H1 (cell line): ENCODE results near the gene DAB2IP.

ENCODE experiments used
- HDAC2 ChIP-seq, 2 experiments: fragments of 300-600 bp in 1 of 2; sonication (generic) in 1 of 2; IDR thresholded peaks; 2 replicates each; pipeline ENCODE4 v1.6.1; 2011 to 2012; ENCODE audit warnings: low read depth in 2 of 2, low read length in 2 of 2, mild to moderate bottlenecking in 2 of 2, moderate library complexity in 2 of 2, borderline replicate concordance in 1 of 2, inconsistent platforms in 1 of 2
- POLR2A ChIP-seq, 2 experiments: IDR thresholded peaks; 1 replicate in 1 of 2; 2 replicates in 1 of 2; pipeline ENCODE4 v1.6.1; 2011; ENCODE audit warnings: low read depth in 2 of 2, low read length in 2 of 2, mild to moderate bottlenecking in 2 of 2; ENCODE audit errors: control extremely low read depth in 1 of 2
- TF ChIP-seq, protein P1 (sequence below), 3 experiments: IDR thresholded peaks; 1 replicate in 2 of 3; 2 replicates in 1 of 3; pipeline versions ENCODE4 v1.5.1 to v1.6.1; 2011; ENCODE audit warnings: low read length in 3 of 3, mild to moderate bottlenecking in 3 of 3, inconsistent platforms in 2 of 3, low read depth in 1 of 3, moderate library complexity in 1 of 3; ENCODE audit not compliant: insufficient read depth in 1 of 3; ENCODE audit errors: control extremely low read depth in 1 of 3
- TF ChIP-seq, protein P2 (sequence below): IDR thresholded peaks from 2 replicates; pipeline ENCODE4 v1.6.1; 2012; ENCODE audit warnings: low read length, inconsistent platforms
- TF ChIP-seq, protein P3 (sequence below): IDR thresholded peaks from 2 replicates; pipeline ENCODE4 v1.6.1; 2012; ENCODE audit warnings: inconsistent platforms

DNA sequence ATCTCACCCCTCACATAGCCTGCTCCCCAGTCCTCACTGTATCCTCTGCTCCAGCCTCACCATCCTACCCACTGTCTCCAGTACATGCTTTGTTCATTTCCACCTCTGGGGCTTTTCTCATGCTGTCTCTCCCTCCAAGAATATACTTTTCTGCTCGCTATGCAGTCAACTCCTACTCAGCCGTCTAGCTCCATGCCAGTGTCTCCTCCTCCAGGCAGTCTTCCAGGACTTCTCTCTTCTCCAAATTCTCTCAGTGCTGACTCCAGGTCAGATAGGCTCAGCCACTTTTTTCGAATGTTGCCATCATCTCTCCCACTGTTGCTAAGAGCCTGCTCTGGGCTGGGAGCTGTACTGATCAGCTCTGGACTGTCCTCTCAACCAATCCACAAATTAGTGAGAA is 8.0 kb upstream of the DAB2IP start:
- TF ChIP-seq, protein P1, sequence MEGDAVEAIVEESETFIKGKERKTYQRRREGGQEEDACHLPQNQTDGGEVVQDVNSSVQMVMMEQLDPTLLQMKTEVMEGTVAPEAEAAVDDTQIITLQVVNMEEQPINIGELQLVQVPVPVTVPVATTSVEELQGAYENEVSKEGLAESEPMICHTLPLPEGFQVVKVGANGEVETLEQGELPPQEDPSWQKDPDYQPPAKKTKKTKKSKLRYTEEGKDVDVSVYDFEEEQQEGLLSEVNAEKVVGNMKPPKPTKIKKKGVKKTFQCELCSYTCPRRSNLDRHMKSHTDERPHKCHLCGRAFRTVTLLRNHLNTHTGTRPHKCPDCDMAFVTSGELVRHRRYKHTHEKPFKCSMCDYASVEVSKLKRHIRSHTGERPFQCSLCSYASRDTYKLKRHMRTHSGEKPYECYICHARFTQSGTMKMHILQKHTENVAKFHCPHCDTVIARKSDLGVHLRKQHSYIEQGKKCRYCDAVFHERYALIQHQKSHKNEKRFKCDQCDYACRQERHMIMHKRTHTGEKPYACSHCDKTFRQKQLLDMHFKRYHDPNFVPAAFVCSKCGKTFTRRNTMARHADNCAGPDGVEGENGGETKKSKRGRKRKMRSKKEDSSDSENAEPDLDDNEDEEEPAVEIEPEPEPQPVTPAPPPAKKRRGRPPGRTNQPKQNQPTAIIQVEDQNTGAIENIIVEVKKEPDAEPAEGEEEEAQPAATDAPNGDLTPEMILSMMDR (IDR thresholded peaks at IDR 0.05; ENCODE audit: control extremely low read depth in 1 of 3, insufficient read depth in 1 of 3, low read depth in 1 of 3, low read length in 3 of 3): no peak
- TF ChIP-seq POLR2A (IDR thresholded peaks at IDR 0.05; ENCODE audit: control extremely low read depth in 1 of 2, low read depth in 2 of 2, low read length in 2 of 2) (no peak), HDAC2 (IDR thresholded peaks at IDR 0.05; ENCODE audit: borderline replicate concordance in 1 of 2, low read depth in 2 of 2, low read length in 2 of 2) (no peak)
- TF ChIP-seq, protein P2, sequence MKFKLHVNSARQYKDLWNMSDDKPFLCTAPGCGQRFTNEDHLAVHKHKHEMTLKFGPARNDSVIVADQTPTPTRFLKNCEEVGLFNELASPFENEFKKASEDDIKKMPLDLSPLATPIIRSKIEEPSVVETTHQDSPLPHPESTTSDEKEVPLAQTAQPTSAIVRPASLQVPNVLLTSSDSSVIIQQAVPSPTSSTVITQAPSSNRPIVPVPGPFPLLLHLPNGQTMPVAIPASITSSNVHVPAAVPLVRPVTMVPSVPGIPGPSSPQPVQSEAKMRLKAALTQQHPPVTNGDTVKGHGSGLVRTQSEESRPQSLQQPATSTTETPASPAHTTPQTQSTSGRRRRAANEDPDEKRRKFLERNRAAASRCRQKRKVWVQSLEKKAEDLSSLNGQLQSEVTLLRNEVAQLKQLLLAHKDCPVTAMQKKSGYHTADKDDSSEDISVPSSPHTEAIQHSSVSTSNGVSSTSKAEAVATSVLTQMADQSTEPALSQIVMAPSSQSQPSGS: no peak
- TF ChIP-seq, protein P3, sequence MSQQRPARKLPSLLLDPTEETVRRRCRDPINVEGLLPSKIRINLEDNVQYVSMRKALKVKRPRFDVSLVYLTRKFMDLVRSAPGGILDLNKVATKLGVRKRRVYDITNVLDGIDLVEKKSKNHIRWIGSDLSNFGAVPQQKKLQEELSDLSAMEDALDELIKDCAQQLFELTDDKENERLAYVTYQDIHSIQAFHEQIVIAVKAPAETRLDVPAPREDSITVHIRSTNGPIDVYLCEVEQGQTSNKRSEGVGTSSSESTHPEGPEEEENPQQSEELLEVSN: no peak
